Neural cell (in vitro differentiated cells): ENCODE measurements around the gene TMPRSS3. TPM values are rescaled to one million over a fixed set of nuclear protein-coding genes. Genes with fewer than 3 reads are reported as not detected.

Experiments used
- H2AFZ ChIP-seq: fragments of 200-600, 300-800 bp; sonication (generic), shearing (Covaris generic); 2 replicates; pipeline ENCODE4 v1.6.0; 2014; ENCODE audit warnings: low read depth, mild to moderate bottlenecking, antibody characterized with exemption, low read length, moderate library complexity
- H3F3A ChIP-seq: fragments of 200-600 bp; shearing (Covaris generic); 2 replicates; pipeline ENCODE4 v1.6.1; 2016; ENCODE audit warnings: mild to moderate bottlenecking, moderate library complexity, mixed read lengths, antibody characterized with exemption, low read length; ENCODE audit not compliant: insufficient read depth, poor library complexity, severe bottlenecking
- H3K27ac ChIP-seq: fragments of 200-600, 300-800 bp; sonication (generic), shearing (Covaris generic); 2 replicates; pipeline ENCODE4 v1.5.1; 2014; ENCODE audit warnings: mild to moderate bottlenecking, low read length, moderate library complexity
- H3K27me3 ChIP-seq: fragments of 300-800, 200-600 bp; sonication (generic), shearing (Covaris generic); 2 replicates; pipeline ENCODE4 v1.6.0; 2014; ENCODE audit warnings: mild to moderate bottlenecking, low read depth, low read length, moderate library complexity; ENCODE audit not compliant: insufficient read depth
- H3K36me3 ChIP-seq: fragments of 300-800, 200-600 bp; sonication (generic), shearing (Covaris generic); 2 replicates; pipeline ENCODE4 v1.5.1; 2014; ENCODE audit warnings: mild to moderate bottlenecking, antibody characterized with exemption, low read length, moderate library complexity; ENCODE audit not compliant: insufficient read depth
- H3K4me2 ChIP-seq: fragments of 300-800, 200-600 bp; sonication (generic), shearing (Covaris generic); 2 replicates; pipeline ENCODE4 v1.6.0; 2014; ENCODE audit warnings: mild to moderate bottlenecking, low read length
- H3K4me3 ChIP-seq: fragments of 300-800, 200-600 bp; sonication (generic), shearing (Covaris generic); 2 replicates; pipeline ENCODE4 v1.5.1; 2014; ENCODE audit warnings: mild to moderate bottlenecking, low read length, moderate library complexity
- H3K79me2 ChIP-seq: fragments of 200-600 bp; shearing (Covaris generic); replicated peaks from 2 replicates; pipeline ENCODE4 v1.6.0; 2014; ENCODE audit warnings: mild to moderate bottlenecking, low read length, moderate library complexity; ENCODE audit not compliant: insufficient read depth
- H3K9ac ChIP-seq: fragments of 300-800, 200-600 bp; sonication (generic), shearing (Covaris generic); 2 replicates; pipeline ENCODE4 v1.6.1; 2016; ENCODE audit warnings: mild to moderate bottlenecking, low read length, mixed read lengths
- H3K9me2 ChIP-seq: fragments of 200-600 bp; shearing (Covaris generic); 2 replicates; pipeline ENCODE4 v1.6.1; 2016; ENCODE audit warnings: mild to moderate bottlenecking, low read length, mixed read lengths; ENCODE audit not compliant: insufficient read depth
- H3K9me3 ChIP-seq: fragments of 200-600, 300-800 bp; sonication (generic), shearing (Covaris generic); 2 replicates; pipeline ENCODE4 v1.6.1; 2016; ENCODE audit warnings: mild to moderate bottlenecking, mixed run types, low read length, moderate library complexity, mixed read lengths
- H4K20me1 ChIP-seq: fragments of 200-600 bp; shearing (Covaris generic); 2 replicates; pipeline ENCODE4 v1.6.1; 2016; ENCODE audit warnings: mild to moderate bottlenecking, mixed run types; ENCODE audit not compliant: insufficient read depth
- CTCF ChIP-seq: fragments of 450-650 bp; IDR thresholded peaks from 2 replicates; pipeline ENCODE4 v1.5.1; 2014; ENCODE audit warnings: antibody characterized with exemption, mild to moderate bottlenecking, moderate library complexity; ENCODE audit not compliant: poor library complexity, severe bottlenecking
- EP300 ChIP-seq: fragments of 450-650 bp; conservative IDR thresholded peaks from 2 replicates; pipeline ENCODE4 v1.6.1; 2014; ENCODE audit warnings: antibody characterized with exemption, mild to moderate bottlenecking, moderate library complexity; ENCODE audit not compliant: poor library complexity, severe bottlenecking
- EZH2 ChIP-seq: fragments of 200-600, 300-800 bp; shearing (Covaris generic), sonication (generic); IDR thresholded peaks from 2 replicates; pipeline ENCODE4 v1.6.1; 2014; ENCODE audit warnings: antibody characterized with exemption, low read length, borderline replicate concordance, mild to moderate bottlenecking; ENCODE audit not compliant: insufficient read depth, poor library complexity, severe bottlenecking
- MXI1 ChIP-seq: fragments of 450-650 bp; conservative IDR thresholded peaks from 2 replicates; pipeline ENCODE4 v1.6.1; 2014; ENCODE audit warnings: antibody characterized with exemption, mild to moderate bottlenecking; ENCODE audit not compliant: poor library complexity, severe bottlenecking
- POLR2AphosphoS5 ChIP-seq: IDR thresholded peaks from 2 replicates; pipeline ENCODE4 v1.6.1; 2012
- RAD21 ChIP-seq: fragments of 450-650 bp; conservative IDR thresholded peaks from 2 replicates; pipeline ENCODE4 v1.6.1; 2014; ENCODE audit warnings: antibody characterized with exemption, mild to moderate bottlenecking, moderate library complexity
- REST ChIP-seq: IDR thresholded peaks from 2 replicates; pipeline ENCODE4 v1.6.1; 2012; ENCODE audit warnings: borderline replicate concordance
- SMC3 ChIP-seq: fragments of 450-650 bp; conservative IDR thresholded peaks from 2 replicates; pipeline ENCODE4 v1.6.1; 2014; ENCODE audit warnings: antibody characterized with exemption, mild to moderate bottlenecking, moderate library complexity; ENCODE audit not compliant: poor library complexity
- TAF1 ChIP-seq: IDR thresholded peaks from 2 replicates; pipeline ENCODE4 v1.6.1; 2012; ENCODE audit warnings: low read depth
- polyA plus RNA-seq: library from polyadenylated mRNA; depleted of rRNA; stranded (reverse); fragments of >200 nt; gene quantifications from 2 replicates; pipeline ENCODE4 v1.2.3, GENCODE V29; 2014

TMPRSS3 gene
- polyA plus RNA-seq, 1 donor from 2014 or later: 0.12 TPM

GRCh38 chr21:42413093-42413492 lies 17.2 kb upstream of the TMPRSS3 start:
- H3K9ac ChIP-seq: no peak overlapping the region
- no peaks in the 10 kb centered on the region for H3K79me2 ChIP-seq
- no peaks in the 10 kb centered on the region for H3K27me3 ChIP-seq
- no peaks in the 10 kb centered on the region for H3K36me3 ChIP-seq
- no peak for TF ChIP-seq SMC3
- no peak for TF ChIP-seq EZH2
- no peak for TF ChIP-seq MXI1
- no peak overlapping the region for H3K4me3 ChIP-seq
- no peaks in the 10 kb centered on the region for H3K9me3 ChIP-seq
- H2AFZ ChIP-seq: no peak overlapping the region
- no peak overlapping the region for H3K4me2 ChIP-seq
- no peak overlapping the region for H3K27ac ChIP-seq
- H4K20me1 ChIP-seq: no peaks in the 10 kb centered on the region
- H3F3A ChIP-seq: no peaks in the 10 kb centered on the region
- H3K9me2 ChIP-seq: no peaks in the 10 kb centered on the region

- H3K27ac ChIP-seq: no peak overlapping the region
- H3K79me2 ChIP-seq: no peaks in the 10 kb centered on the region
- H3K36me3 ChIP-seq: no peaks in the 10 kb centered on the region
- H3F3A ChIP-seq: no peaks in the 10 kb centered on the region
- no peaks in the 10 kb centered on the region for H3K9me2 ChIP-seq
- no peaks in the 10 kb centered on the region for H3K27me3 ChIP-seq
- H2AFZ ChIP-seq: no peak overlapping the region
- no peak overlapping the region for H3K9ac ChIP-seq
- TF ChIP-seq CTCF (no peak), MXI1 (no peak), REST (no peak), TAF1 (no peak), POLR2AphosphoS5 (no peak), RAD21 (no peak), SMC3 (no peak), EP300 (no peak), EZH2 (no peak)
- no peaks in the 10 kb centered on the region for H4K20me1 ChIP-seq
- H3K9me3 ChIP-seq: no peaks in the 10 kb centered on the region
- no peak overlapping the region for H3K4me3 ChIP-seq
- H3K4me2 ChIP-seq: no peak overlapping the region
Observed at GRCh38 chr21:42412636-42412933, 16.7 kb upstream of the TMPRSS3 start.
